SK-N-SH (cell line): ENCODE results near the gene STAT1. TPM values are rescaled to one million over a fixed set of nuclear protein-coding genes. Genes with fewer than 3 reads are reported as not detected.
A peak's percentile ranks its signal among the peaks of the same experiment; 100 is the strongest.

Experiments used
- CTCF ChIA-PET: fragments of 300-600, 350-600 bp; formaldehyde crosslinking; extraction: SDS; loops from one replicate; lab custom pipeline; 2021; lab: Yijun Ruan, JAX
- POLR2A ChIA-PET: fragments of 350-600 bp; sonication (Branson Sonifier 250); formaldehyde crosslinking; extraction: SDS; loops from one replicate; lab custom pipeline; 2020; ENCODE audit warnings: antibody characterized with exemption, inconsistent platforms; lab: Yijun Ruan, JAX
- DNase-seq: peaks from one replicate; pipeline ENCODE4 v3.0.0; 2012
- H2AFZ ChIP-seq: fragments of 200-600 bp; sonication (generic); 2 replicates; pipeline ENCODE4 v1.8.1; 2016; ENCODE audit warnings: antibody characterized with exemption, mild to moderate bottlenecking, low read depth
- H3F3A ChIP-seq: fragments of 200-600 bp; sonication (generic); replicated peaks from 2 replicates; pipeline ENCODE3; 2016; ENCODE audit warnings: antibody characterized with exemption, mild to moderate bottlenecking; ENCODE audit not compliant: insufficient read depth
- H3K27ac ChIP-seq, 2 experiments: fragments of 200-500 bp in 1 of 2; fragments of 200-600 bp in 1 of 2; sonication (Bioruptor generic) in 1 of 2; sonication (generic), shearing (Covaris generic) in 1 of 2; 2 replicates each; pipeline versions ENCODE4 v1.5.1 to v1.6.1; 2014 to 2016; ENCODE audit warnings: low read depth in 2 of 2, inconsistent platforms in 1 of 2, low read length in 1 of 2, mild to moderate bottlenecking in 1 of 2, mixed read lengths in 1 of 2
- H3K27me3 ChIP-seq: fragments of 200-600 bp; sonication (generic), shearing (Covaris generic); 2 replicates; pipeline ENCODE4 v1.6.1; 2016; ENCODE audit warnings: mixed run types; ENCODE audit not compliant: insufficient read depth
- H3K36me3 ChIP-seq, 2 experiments: fragments of 200-500 bp in 1 of 2; fragments of 200-600 bp in 1 of 2; sonication (Bioruptor generic) in 1 of 2; sonication (generic) in 1 of 2; replicated peaks in 1 of 2; 2 replicates each; pipeline versions ENCODE3 to v1.5.1; 2014 to 2016; ENCODE audit warnings: low read length in 1 of 2, mild to moderate bottlenecking in 1 of 2; ENCODE audit not compliant: insufficient read depth in 2 of 2, control insufficient read depth in 1 of 2
- H3K4me1 ChIP-seq, 2 experiments: fragments of 200-500 bp in 1 of 2; fragments of 200-600 bp in 1 of 2; sonication (Bioruptor generic) in 1 of 2; sonication (generic), shearing (Covaris generic) in 1 of 2; 2 replicates each; pipeline versions ENCODE4 v1.5.1 to v1.6.1; 2014 to 2016; ENCODE audit warnings: low read depth in 1 of 2, low read length in 1 of 2, mixed run types in 1 of 2; ENCODE audit not compliant: insufficient read depth in 2 of 2, control insufficient read depth in 1 of 2
- H3K4me2 ChIP-seq: fragments of 200-600 bp; sonication (generic), shearing (Covaris generic); 2 replicates; pipeline ENCODE4 v1.6.1; 2017; ENCODE audit warnings: mixed run types
- H3K4me3 ChIP-seq, 2 experiments: fragments of 200-500 bp in 1 of 2; fragments of 200-600 bp in 1 of 2; sonication (Bioruptor generic) in 1 of 2; sonication (generic), shearing (Covaris generic) in 1 of 2; 2 replicates each; pipeline versions ENCODE4 v1.5.1 to v1.8.1; 2014 to 2016; ENCODE audit warnings: low read depth in 2 of 2, inconsistent platforms in 1 of 2, low read length in 1 of 2, mild to moderate bottlenecking in 1 of 2, mixed read lengths in 1 of 2, moderate library complexity in 1 of 2
- H3K79me2 ChIP-seq: fragments of 200-600 bp; sonication (generic); 2 replicates; pipeline ENCODE4 v1.8.1; 2017; ENCODE audit warnings: mild to moderate bottlenecking; ENCODE audit not compliant: insufficient read depth
- H3K9ac ChIP-seq: fragments of 200-600 bp; sonication (generic); 2 replicates; pipeline ENCODE4 v1.6.1; 2017; ENCODE audit warnings: mixed run types
- H3K9me2 ChIP-seq: fragments of 200-600 bp; sonication (generic); 2 replicates; pipeline ENCODE4 v1.6.1; 2017; ENCODE audit warnings: mixed run types
- H3K9me3 ChIP-seq: fragments of 200-600 bp; sonication (generic); 2 replicates; pipeline ENCODE4 v1.6.1; 2017; ENCODE audit warnings: mixed run types, mild to moderate bottlenecking, moderate library complexity
- H4K20me1 ChIP-seq: fragments of 200-600 bp; sonication (generic); 2 replicates; pipeline ENCODE4 v1.6.1; 2017; ENCODE audit warnings: mild to moderate bottlenecking, mixed run types; ENCODE audit not compliant: insufficient read depth
- CHD2 ChIP-seq: fragments of 150-350 bp; IDR thresholded peaks from 2 replicates; pipeline ENCODE4 v1.6.1; 2018; ENCODE audit warnings: low read length; ENCODE audit not compliant: partially characterized antibody
- EP300 ChIP-seq, 2 experiments: IDR thresholded peaks; 2 replicates each; pipeline versions ENCODE4 v1.4.0 to v1.6.1; 2012; ENCODE audit warnings: borderline replicate concordance in 1 of 2, low read depth in 1 of 2, low read length in 1 of 2
- FOSL2 ChIP-seq: IDR thresholded peaks from 2 replicates; pipeline ENCODE4 v1.4.0; 2012; ENCODE audit warnings: low read depth, mild to moderate bottlenecking, moderate library complexity, borderline replicate concordance
- FOXJ3 ChIP-seq: sonication (generic); formaldehyde crosslinking; IDR thresholded peaks from 2 replicates; pipeline ENCODE4 v1.5.1; 2020; ENCODE audit warnings: mild to moderate bottlenecking, missing genetic modification reagents
- FOXM1 ChIP-seq: IDR thresholded peaks from 2 replicates; pipeline ENCODE4 v1.4.0; 2012; ENCODE audit warnings: low read depth, mild to moderate bottlenecking
- GATA2 ChIP-seq: sonication (generic); formaldehyde crosslinking; IDR thresholded peaks from 2 replicates; pipeline ENCODE4 v1.5.0; 2020; ENCODE audit warnings: mild to moderate bottlenecking, missing genetic modification reagents
- IRF3 ChIP-seq: fragments of 150-350 bp; IDR thresholded peaks from 2 replicates; pipeline ENCODE4 v1.6.1; 2016; ENCODE audit warnings: mild to moderate bottlenecking, low read depth, low read length
- MAX ChIP-seq: IDR thresholded peaks from 2 replicates; pipeline ENCODE4 v1.4.0; 2012; ENCODE audit warnings: low read depth
- MEF2A ChIP-seq: IDR thresholded peaks from 2 replicates; pipeline ENCODE4 v1.4.0; 2012; ENCODE audit warnings: low read depth, borderline replicate concordance
- NFIC ChIP-seq: IDR thresholded peaks from 2 replicates; pipeline ENCODE4 v1.4.0; 2012; ENCODE audit warnings: borderline replicate concordance
- NRF1 ChIP-seq: IDR thresholded peaks from 2 replicates; pipeline ENCODE4 v1.6.1; 2012; ENCODE audit warnings: low read depth, mild to moderate bottlenecking, low read length
- RAD21 ChIP-seq: IDR thresholded peaks from 2 replicates; pipeline ENCODE4 v1.6.1; 2012; ENCODE audit warnings: mild to moderate bottlenecking, low read length
- RCOR1 ChIP-seq: fragments of 150-350 bp; IDR thresholded peaks from 2 replicates; pipeline ENCODE4 v1.6.1; 2017; ENCODE audit warnings: antibody characterized with exemption, low read length
- RFX5 ChIP-seq: IDR thresholded peaks from 2 replicates; pipeline ENCODE4 v1.6.1; 2012; ENCODE audit warnings: mild to moderate bottlenecking, improper control_type of control experiment, low read length
- TCF12 ChIP-seq: IDR thresholded peaks from 2 replicates; pipeline ENCODE4 v1.4.0; 2012
- TEAD4 ChIP-seq: IDR thresholded peaks from 2 replicates; pipeline ENCODE4 v1.4.0; 2012; ENCODE audit warnings: mild to moderate bottlenecking, borderline replicate concordance; ENCODE audit not compliant: insufficient read depth
- USF1 ChIP-seq: IDR thresholded peaks from 2 replicates; pipeline ENCODE4 v1.4.0; 2012; ENCODE audit warnings: low read depth, borderline replicate concordance
- USF2 ChIP-seq: fragments of 150-350 bp; IDR thresholded peaks from 2 replicates; pipeline ENCODE4 v1.6.1; 2017; ENCODE audit warnings: antibody characterized with exemption, low read length, low read depth, borderline replicate concordance
- WGBS: methylation state at CpG from one replicate; pipeline ENCODE4 v1.1.6; 2017; ENCODE audit warnings: low lambda C conversion rate; 5-methylcytosine and 5-hydroxymethylcytosine counted together
- polyA plus RNA-seq, 3 experiments: library from polyadenylated mRNA; depleted of rRNA; stranded (reverse); fragments of >200 nt; gene quantifications; 2 replicates each; pipeline ENCODE4 v1.2.3, GENCODE V29; 2012

STAT1 gene
- polyA plus RNA-seq, 1 of the 3 experiments (the other 2 are of a cell fraction) = 22.1 TPM

GRCh38 chr2:190927301-190927700 lies 86.7 kb downstream of the STAT1 start:
- POLR2A ChIA-PET = no interaction called here
- H3K4me2 ChIP-seq = no peak overlapping the region; the same call in 1 of the 2 replicates

GRCh38 chr2:190922376-190922775 lies 91.6 kb downstream of the STAT1 start:
- Histone ChIP-seq H3K36me3 (peaks cover 89 to 93% of the 10 kb centered on the region in 2 experiments), H3K9ac (no peak overlapping the region), H3K4me3 (no peak overlapping the region), H3K27me3 (no peaks in the 10 kb centered on the region), H3K9me3 (no peaks in the 10 kb centered on the region), H3K27ac (0 out of 4 replicates have a peak overlapping the region, but pooled peaks of 1 of the 2 experiments have one; percentile 11), H3K4me1 (peaks cover 2 to 21% of the 10 kb centered on the region in 2 experiments), H3F3A (peaks cover 63% of the 10 kb centered on the region), H3K79me2 (peaks cover 57% of the 10 kb centered on the region), H3K9me2 (no peaks in the 10 kb centered on the region), H2AFZ (no peak overlapping the region), H4K20me1 (no peaks in the 10 kb centered on the region), H3K4me2 (no peak overlapping the region)
- TF ChIP-seq NRF1 (no peak), MEF2A (no peak), USF1 (no peak)
- CTCF ChIA-PET = no interaction called here
- DNase-seq = no peak
- POLR2A ChIA-PET = no interaction called here
- WGBS = 93% methylated on average over 1 of the region's 1 CpG

More at GRCh38 chr2:190927301-190927700, 86.7 kb downstream of the STAT1 start:
- Histone ChIP-seq H3K9me3 (no peaks in the 10 kb centered on the region), H3K4me1 (peaks cover 2 to 25% of the 10 kb centered on the region in 2 experiments), H4K20me1 (no peaks in the 10 kb centered on the region), H3K27me3 (no peaks in the 10 kb centered on the region), H3K27ac (peak overlapping the region; percentile 73), H3K4me3 (no peak overlapping the region), H3K36me3 (peaks cover 83 to 88% of the 10 kb centered on the region in 2 experiments), H3F3A (peaks cover 61% of the 10 kb centered on the region), H3K9ac (no peak overlapping the region; the same call in 1 of the 2 replicates), H2AFZ (no peak overlapping the region), H3K9me2 (no peaks in the 10 kb centered on the region), H3K79me2 (peaks cover 46% of the 10 kb centered on the region)
- no peak for DNase-seq
- peak; percentile 22; the same call in 1 of the 2 replicates for TF ChIP-seq TCF12
- no peak for TF ChIP-seq TEAD4
- CTCF ChIA-PET = interaction anchor here (0.7 to 1.5 kb wide), 3 partner anchors 10 to 146 kb away, joined by 3 to 4 read pairs (median 4); no protein-coding TSS in a partner anchor
- 54% methylated on average over 2 of the region's 2 CpGs for WGBS

GRCh38 chr2:190920085-190920484 lies 93.9 kb downstream of the STAT1 start:
- 93% methylated on average over 3 of the region's 3 CpGs for WGBS
- H3K4me2 ChIP-seq = no peak overlapping the region
- CTCF ChIA-PET = no interaction called here
- no peaks in the 10 kb centered on the region for H4K20me1 ChIP-seq
- H3F3A ChIP-seq = peaks cover 62% of the 10 kb centered on the region
- H3K27me3 ChIP-seq = no peaks in the 10 kb centered on the region
- no peaks in the 10 kb centered on the region for H3K9me2 ChIP-seq
- H3K9me3 ChIP-seq = no peaks in the 10 kb centered on the region
- POLR2A ChIA-PET = no interaction called here
- no peak overlapping the region for H3K27ac ChIP-seq
- H3K36me3 ChIP-seq = peaks cover 87 to 95% of the 10 kb centered on the region in 2 experiments
- no peak for DNase-seq
- H3K4me1 ChIP-seq = peaks cover 0 to 8% of the 10 kb centered on the region in 2 experiments; a peak in 3 of 4 replicates
- H3K4me3 ChIP-seq = no peak overlapping the region
- no peak overlapping the region for H3K9ac ChIP-seq
- peaks cover 62% of the 10 kb centered on the region for H3K79me2 ChIP-seq
- no peak overlapping the region for H2AFZ ChIP-seq
- TF ChIP-seq GATA2 (CRISPR knock-in tag) = no peak
- no peak for TF ChIP-seq IRF3
- TF ChIP-seq FOXJ3 (CRISPR knock-in tag) = no peak
- no peak for TF ChIP-seq MAX
- no peak for TF ChIP-seq USF2
- no peak for TF ChIP-seq NRF1
- no peak for TF ChIP-seq FOSL2
- TF ChIP-seq RFX5 = no peak
- no peak for TF ChIP-seq RAD21
- TF ChIP-seq NFIC = no peak
- no peak for TF ChIP-seq CHD2
- TF ChIP-seq EP300 (IDR thresholded peaks at IDR 0.05; ENCODE audit: borderline replicate concordance in 1 of 2, low read depth in 1 of 2, low read length in 1 of 2) = no peak
- TF ChIP-seq FOXM1 = no peak
- TF ChIP-seq USF1 = no peak
- TF ChIP-seq RCOR1 = no peak
